ENCODE measurements around the gene GAD1. TPM values are rescaled to one million over a fixed set of nuclear protein-coding genes. Genes with fewer than 3 reads are reported as not detected.

GAD1 gene
- total RNA-seq, 1 donor from 2014 or later = 2.2 TPM

DNA sequence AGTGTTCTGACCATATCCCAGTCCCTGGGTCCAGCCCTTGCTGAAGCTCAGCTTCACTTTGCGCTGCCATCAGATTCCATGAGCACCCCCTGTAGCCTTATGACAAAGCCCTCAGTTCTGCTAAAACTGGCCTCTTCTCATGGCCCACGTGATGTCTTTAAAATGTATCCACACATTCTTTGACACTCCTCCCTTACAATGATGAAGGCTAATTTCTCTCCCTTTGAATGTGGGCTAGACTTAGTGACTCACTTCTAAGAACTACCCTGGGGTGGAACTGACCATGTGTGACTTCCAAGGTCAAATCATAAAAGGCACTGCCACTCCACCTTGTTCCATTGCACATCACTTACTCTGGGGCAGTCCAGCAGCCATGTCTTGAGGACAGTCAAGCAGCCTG lies 67.0 kb downstream of the GAD1 start:
- Mint-ChIP-seq H3K27ac (no peak overlapping the region), H3K27me3 (peaks cover 28% of the 10 kb centered on the region), H3K4me3 (no peak overlapping the region), H3K4me1 (ENCODE audit: unreplicated experiment) (no peaks in the 10 kb centered on the region), H3K36me3 (no peaks in the 10 kb centered on the region), H3K9me3 (no peaks in the 10 kb centered on the region)
- DNase-seq (ENCODE audit: extremely low spot score, unreplicated experiment) = no peak
- TF ChIP-seq, protein P1, sequence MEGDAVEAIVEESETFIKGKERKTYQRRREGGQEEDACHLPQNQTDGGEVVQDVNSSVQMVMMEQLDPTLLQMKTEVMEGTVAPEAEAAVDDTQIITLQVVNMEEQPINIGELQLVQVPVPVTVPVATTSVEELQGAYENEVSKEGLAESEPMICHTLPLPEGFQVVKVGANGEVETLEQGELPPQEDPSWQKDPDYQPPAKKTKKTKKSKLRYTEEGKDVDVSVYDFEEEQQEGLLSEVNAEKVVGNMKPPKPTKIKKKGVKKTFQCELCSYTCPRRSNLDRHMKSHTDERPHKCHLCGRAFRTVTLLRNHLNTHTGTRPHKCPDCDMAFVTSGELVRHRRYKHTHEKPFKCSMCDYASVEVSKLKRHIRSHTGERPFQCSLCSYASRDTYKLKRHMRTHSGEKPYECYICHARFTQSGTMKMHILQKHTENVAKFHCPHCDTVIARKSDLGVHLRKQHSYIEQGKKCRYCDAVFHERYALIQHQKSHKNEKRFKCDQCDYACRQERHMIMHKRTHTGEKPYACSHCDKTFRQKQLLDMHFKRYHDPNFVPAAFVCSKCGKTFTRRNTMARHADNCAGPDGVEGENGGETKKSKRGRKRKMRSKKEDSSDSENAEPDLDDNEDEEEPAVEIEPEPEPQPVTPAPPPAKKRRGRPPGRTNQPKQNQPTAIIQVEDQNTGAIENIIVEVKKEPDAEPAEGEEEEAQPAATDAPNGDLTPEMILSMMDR (conservative IDR thresholded peaks at IDR 0.05) = no peak

DNA sequence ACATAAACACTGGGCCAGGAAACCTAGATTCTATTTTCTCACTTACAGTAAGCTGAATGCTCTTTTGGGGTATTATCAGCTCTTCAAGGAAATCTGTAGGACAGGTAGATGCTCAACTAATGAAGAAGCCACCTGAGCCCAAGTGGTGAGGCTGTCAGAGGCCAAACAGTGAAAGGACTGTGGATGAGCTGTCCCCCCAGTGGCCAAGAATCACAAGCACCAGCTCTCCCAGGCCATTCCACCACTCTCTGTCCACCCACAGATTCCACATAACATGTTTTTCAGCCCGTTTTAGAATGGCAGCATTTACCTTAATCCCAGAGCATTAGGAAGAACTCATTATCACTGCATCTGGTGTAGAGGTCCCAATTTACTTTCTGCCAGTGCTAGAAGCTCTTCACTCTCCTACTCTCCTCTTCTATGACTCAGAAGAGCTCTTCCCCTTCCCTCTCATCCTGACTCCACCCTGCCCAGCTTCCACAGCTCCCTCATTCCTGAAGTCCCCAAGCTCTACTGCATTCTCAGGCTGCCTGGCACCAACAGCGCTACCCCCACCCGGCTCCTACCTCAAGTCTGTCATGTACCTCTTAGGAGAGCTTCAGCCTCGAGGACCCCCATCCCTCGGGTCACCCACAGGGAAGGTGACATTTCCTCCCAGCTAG lies 68.6 kb downstream of the GAD1 start:
- no peak for DNase-seq (ENCODE audit: extremely low spot score, unreplicated experiment)
- H3K27me3 Mint-ChIP-seq = peaks cover 29% of the 10 kb centered on the region
- no peak overlapping the region for H3K4me3 Mint-ChIP-seq

DNA sequence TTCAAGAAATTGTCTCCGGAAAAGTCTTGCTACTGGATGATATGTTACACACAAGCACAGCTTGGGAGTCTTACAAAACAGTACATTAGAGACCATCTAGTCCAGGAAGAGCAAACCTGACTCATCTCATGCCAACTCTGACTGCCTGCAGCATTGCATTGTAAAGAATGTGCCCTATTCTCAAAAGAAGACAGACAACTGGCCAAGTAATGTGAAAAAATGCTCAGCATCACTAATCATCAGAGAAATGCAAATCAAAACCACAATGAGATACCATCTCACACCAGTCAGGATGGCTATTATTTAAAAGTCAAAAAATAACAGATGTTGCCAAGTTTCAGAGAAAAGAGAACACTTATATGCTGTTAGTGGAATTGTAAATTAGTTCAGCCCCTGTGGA lies 69.7 kb downstream of the GAD1 start:
- no peaks in the 10 kb centered on the region for H3K4me1 Mint-ChIP-seq (ENCODE audit: unreplicated experiment)
- H3K9me3 Mint-ChIP-seq = no peaks in the 10 kb centered on the region
- H3K27ac Mint-ChIP-seq = no peak overlapping the region
- TF ChIP-seq, protein P1 (conservative IDR thresholded peaks at IDR 0.05) = no peak
- peaks cover 24% of the 10 kb centered on the region for H3K27me3 Mint-ChIP-seq
- H3K36me3 Mint-ChIP-seq = no peaks in the 10 kb centered on the region
- no peak for DNase-seq (ENCODE audit: extremely low spot score, unreplicated experiment)
- H3K4me3 Mint-ChIP-seq = no peak overlapping the region

More for the DNA sequence above, 68.6 kb downstream of the GAD1 start:
- H3K36me3 Mint-ChIP-seq = no peaks in the 10 kb centered on the region
- H3K9me3 Mint-ChIP-seq = no peaks in the 10 kb centered on the region
- no peaks in the 10 kb centered on the region for H3K4me1 Mint-ChIP-seq (ENCODE audit: unreplicated experiment)
- no peak overlapping the region for H3K27ac Mint-ChIP-seq
- TF ChIP-seq, protein P1 (conservative IDR thresholded peaks at IDR 0.05) = no peak

DNA sequence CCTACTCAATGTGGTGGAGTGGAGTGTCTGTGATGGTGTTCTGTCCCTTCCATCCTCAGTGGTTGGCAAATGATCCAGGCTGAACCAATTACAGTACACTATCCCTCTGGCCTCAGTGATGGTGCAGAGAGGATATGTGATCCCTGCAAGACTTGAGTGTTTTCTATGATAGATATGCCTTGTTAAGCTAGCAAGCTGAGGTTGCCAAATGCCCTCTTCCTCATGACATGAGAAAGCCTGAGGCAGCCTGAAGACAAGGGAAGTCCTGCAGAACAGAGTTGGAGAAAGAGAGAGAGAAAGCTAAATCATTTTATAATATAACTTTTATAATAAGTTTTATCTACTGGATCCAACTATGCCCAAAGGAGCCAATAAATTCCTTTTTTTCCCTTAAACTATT lies 70.8 kb downstream of the GAD1 start:
- H3K27me3 Mint-ChIP-seq = peaks cover 13% of the 10 kb centered on the region
- H3K4me3 Mint-ChIP-seq = no peak overlapping the region
- no peaks in the 10 kb centered on the region for H3K36me3 Mint-ChIP-seq
- DNase-seq (ENCODE audit: extremely low spot score, unreplicated experiment) = no peak
- H3K9me3 Mint-ChIP-seq = no peaks in the 10 kb centered on the region
- H3K4me1 Mint-ChIP-seq (ENCODE audit: unreplicated experiment) = no peaks in the 10 kb centered on the region
- TF ChIP-seq, protein P1 (conservative IDR thresholded peaks at IDR 0.05) = no peak
- no peak overlapping the region for H3K27ac Mint-ChIP-seq

DNA sequence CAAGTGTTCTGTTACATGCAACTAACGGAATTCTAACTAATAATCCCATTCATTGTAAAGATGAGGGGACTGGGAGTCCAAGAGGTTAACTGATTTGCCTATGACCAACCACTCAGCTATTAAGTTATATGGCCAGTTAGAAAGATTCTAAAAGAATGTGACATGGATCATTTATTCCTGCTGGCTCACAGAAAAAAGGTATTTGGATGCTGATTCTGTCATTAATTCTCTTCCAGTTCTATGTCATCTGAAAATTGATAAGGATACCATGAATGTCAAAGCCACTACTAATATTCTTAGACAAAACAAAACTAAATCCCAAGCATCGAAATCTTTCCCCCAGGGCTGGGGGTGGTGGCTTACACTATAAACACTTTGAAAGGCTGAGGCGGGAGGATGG lies 71.2 kb downstream of the GAD1 start:
- no peaks in the 10 kb centered on the region for H3K9me3 Mint-ChIP-seq
- no peak overlapping the region for H3K4me3 Mint-ChIP-seq
- H3K27ac Mint-ChIP-seq = no peak overlapping the region
- H3K36me3 Mint-ChIP-seq = no peaks in the 10 kb centered on the region
- TF ChIP-seq, protein P1 (conservative IDR thresholded peaks at IDR 0.05) = no peak
- peaks cover 12% of the 10 kb centered on the region for H3K27me3 Mint-ChIP-seq
- no peaks in the 10 kb centered on the region for H3K4me1 Mint-ChIP-seq (ENCODE audit: unreplicated experiment)
- DNase-seq (ENCODE audit: extremely low spot score, unreplicated experiment) = no peak

Data from type B pancreatic cell (in vitro differentiated cells).